NCI-H774 (cell line): ENCODE results near the gene MAPRE3.
A peak's percentile ranks its signal among the peaks of the same experiment; 100 is the strongest.

ENCODE experiments used
- DNase-seq: peaks from one replicate; lab custom pipeline; 2025; lab: John Stamatoyannopoulos, UW

The MAPRE3 gene

GRCh38 chr2:26950246-26950645 lies 20.2 kb upstream of the MAPRE3 start:
- DNase-seq, result no peak

GRCh38 chr2:26951236-26951635 lies 19.2 kb upstream of the MAPRE3 start:
- no peak for DNase-seq

- DNase-seq, result no peak
These were observed 18.1 kb upstream of the MAPRE3 start for GRCh38 chr2:26952374-26952773.

GRCh38 chr2:26954135-26954534 lies 16.3 kb upstream of the MAPRE3 start:
- no peak for DNase-seq

GRCh38 chr2:26957041-26957440 lies 13.4 kb upstream of the MAPRE3 start:
- DNase-seq, result no peak

GRCh38 chr2:26957534-26957933 lies 12.9 kb upstream of the MAPRE3 start:
- DNase-seq, result no peak

- DNase-seq, result no peak
These were observed 11.1 kb upstream of the MAPRE3 start for GRCh38 chr2:26959331-26959730.

- DNase-seq, result no peak
These were observed 5.8 kb upstream of the MAPRE3 start for GRCh38 chr2:26964446-26965130.

GRCh38 chr2:26968001-26968400 lies 2.4 kb upstream of the MAPRE3 start:
- no peak for DNase-seq

- no peak for DNase-seq
These were observed 1.2 kb upstream of the MAPRE3 start for GRCh38 chr2:26969077-26969844.

- no peak for DNase-seq
These were observed 641 bp downstream of the MAPRE3 start for GRCh38 chr2:26970928-26971627.

- DNase-seq, result no peak
These were observed 1.7 kb downstream of the MAPRE3 start for GRCh38 chr2:26971911-26972786.

- no peak for DNase-seq
These were observed 3.9 kb downstream of the MAPRE3 start for GRCh38 chr2:26974352-26974751.

- no peak for DNase-seq
These were observed 4.7 kb downstream of the MAPRE3 start for GRCh38 chr2:26975102-26975501.

GRCh38 chr2:26975656-26976055 lies 5.2 kb downstream of the MAPRE3 start:
- DNase-seq, result no peak

- no peak for DNase-seq
These were observed 5.8 kb downstream of the MAPRE3 start for GRCh38 chr2:26976237-26976636.

GRCh38 chr2:26977012-26977411 lies 6.6 kb downstream of the MAPRE3 start:
- no peak for DNase-seq

GRCh38 chr2:26978061-26978596 lies 7.7 kb downstream of the MAPRE3 start:
- peak; percentile 30 for DNase-seq

- DNase-seq, result no peak
These were observed 9.3 kb downstream of the MAPRE3 start for GRCh38 chr2:26979741-26980140.

- no peak for DNase-seq
These were observed 10.5 kb downstream of the MAPRE3 start for GRCh38 chr2:26980971-26981370.

GRCh38 chr2:26982102-26982742 lies 11.8 kb downstream of the MAPRE3 start:
- DNase-seq, result peak; percentile 88
